HL-60/S4 (cell line): Measurements from ENCODE around the gene KRT39.

Experiments used
- in situ Hi-C: fragments of 300-500 bp; cut with MboI; formaldehyde crosslinking; loops from 2 replicates; pipeline ENCODE4 v1.14.3; 2022; ENCODE audit warnings: low sequenced_read_pairs

The KRT39 gene

DNA sequence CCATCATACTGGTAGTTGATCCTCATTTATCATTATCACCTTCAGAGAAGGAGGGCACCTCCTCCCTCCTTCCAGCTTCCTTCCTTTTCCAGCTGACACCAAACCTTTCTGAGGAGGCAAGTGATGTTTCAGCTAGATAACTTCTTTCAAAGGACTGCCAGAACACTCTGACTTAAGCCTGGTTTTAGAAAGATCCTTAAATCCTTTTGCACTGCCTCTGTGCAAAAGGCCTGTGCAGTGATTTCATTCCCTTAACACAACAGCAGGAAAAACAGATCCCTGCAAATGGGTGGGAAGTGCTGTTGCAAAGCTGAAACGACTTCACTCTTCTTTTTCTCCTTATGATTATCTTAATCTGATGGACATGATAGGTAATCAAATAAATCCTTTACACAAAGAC is 22.2 kb downstream of the KRT39 start:
- in situ Hi-C loops, result no loop called here

DNA sequence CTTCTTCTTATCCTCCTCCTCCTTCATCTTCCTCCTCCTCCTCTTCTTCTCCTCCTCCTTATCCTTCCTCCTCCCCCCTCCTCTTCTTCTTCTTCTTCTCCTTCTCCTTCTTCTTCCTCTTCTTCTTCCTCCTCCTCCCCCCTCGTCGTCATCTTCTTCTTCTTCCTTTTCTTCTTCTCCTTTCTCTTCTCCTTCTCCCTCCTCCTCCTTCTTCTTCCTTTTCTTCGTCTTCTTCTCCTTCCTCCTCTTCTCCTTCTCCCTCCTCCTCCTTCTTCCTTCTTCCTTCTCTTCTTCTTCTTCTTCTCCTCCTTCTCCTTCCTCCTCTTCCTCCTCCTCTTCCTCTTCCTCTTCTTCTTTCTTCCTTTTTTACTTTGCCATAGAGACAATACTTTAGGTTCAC is 24.2 kb downstream of the KRT39 start:
- in situ Hi-C loops, result no loop called here

DNA sequence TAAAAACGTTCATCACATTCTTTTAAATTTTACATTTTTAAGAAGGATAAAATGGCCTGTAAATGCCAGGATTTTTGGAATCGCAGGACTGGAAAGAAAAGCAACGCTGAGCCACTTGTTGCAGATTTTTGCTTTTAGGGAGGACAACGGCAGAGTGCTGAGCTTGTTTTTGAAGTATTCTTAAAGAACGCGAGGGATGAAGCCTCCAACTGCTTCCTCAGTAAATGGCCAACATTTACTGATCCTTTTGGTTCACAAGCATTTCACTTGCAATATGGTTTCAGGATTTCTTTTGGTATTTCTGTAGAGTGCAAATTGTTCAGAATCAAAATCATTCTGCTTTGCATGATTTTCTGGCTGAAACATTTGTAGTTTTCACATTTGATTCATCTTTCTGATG is 26.5 kb downstream of the KRT39 start:
- in situ Hi-C loops, result no loop called here

DNA sequence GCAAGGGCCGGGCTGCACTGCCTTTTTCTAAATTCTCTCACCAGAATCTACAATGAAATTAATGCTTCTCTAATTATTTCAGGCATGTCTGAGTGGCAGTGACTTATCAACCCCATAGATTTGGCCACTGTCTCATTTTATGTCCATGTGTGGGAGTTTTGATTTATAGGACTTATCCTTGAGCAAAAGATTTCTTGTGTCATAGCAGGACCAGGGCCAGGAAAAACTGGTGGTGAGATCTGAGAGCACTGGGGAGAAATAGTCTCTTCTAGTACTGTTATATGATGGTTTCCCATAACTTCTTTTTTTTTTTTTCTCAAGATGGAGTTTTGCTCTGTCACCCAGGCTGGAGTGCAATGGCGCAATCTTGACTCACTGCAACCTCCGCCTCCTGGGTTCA is 27.8 kb downstream of the KRT39 start:
- in situ Hi-C loops, result no loop called here

DNA sequence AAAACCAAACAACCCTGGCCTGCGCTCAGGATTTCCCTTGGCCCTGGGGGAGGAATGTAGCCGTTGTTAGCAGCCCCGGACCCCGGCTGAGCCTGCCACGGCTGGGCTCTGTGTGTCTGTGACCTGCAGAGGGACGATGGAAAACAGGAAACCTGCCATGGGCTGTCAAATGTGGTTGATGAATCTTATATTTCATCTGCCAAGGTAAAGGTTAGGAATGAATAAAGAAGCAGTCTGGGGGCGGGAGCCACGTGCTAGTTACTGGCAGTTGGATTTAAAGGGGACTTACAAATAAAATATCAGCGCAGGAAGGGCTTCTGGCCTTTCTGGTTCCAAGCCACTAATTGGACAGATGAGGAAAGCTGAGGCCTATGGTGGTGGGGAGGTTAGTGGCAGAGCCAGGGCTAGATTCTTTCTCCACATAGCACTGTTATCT is 29.3 kb downstream of the KRT39 start, which contains the start of gene KRT23:
Gene KRT23 (minus strand): TSS at position 263 of the 436 bp plus-strand sequence. CDS start 1,043 bp downstream, outside the sequence.
- in situ Hi-C loops, result no loop called here

DNA sequence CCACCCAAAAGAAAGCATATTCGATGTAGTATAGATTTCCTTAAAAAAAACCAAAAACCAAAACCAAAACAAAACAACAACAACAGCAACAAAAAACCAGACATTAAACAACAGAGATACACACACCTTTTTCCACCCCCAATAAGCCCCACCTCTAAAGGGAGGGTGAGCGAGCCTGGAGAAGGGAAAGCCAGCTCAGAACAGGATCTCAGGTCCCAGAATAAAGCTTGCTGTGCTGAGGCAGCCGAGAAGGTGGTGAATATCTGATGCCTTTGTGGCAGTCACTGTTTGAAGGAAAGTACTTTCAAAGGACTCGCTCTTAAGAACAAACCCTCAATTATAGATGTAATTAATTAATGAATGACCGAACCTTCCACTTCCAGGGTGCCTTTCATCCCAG is 29.8 kb downstream of the KRT39 start:
- in situ Hi-C loops, result no loop called here

DNA sequence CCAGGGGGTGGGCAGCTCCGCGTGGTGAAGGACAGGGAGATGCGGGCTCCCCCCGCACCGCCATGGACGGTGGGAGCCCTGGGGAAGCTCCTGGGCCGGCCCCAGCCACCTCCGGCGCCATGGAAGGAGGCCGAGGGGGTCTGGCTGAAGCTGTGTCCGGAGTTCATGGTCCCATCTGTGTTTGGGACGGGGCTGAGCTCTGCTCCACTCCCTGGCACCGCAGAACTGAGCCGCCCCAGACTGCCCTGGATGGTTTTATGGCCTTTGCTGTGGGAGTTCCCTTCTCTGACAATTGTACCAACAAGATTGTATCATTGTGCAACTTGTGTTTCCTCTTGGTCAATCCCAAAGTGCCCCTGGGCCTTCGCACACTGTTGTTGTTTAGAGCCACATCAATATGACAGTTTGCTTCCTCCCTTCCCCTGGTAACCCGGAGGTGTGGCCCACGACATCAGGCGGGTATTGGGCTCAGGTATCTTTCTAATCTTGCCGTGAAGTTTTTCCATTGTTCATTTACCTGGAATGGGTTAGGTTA is 30.2 kb downstream of the KRT39 start:
- in situ Hi-C loops, result no loop called here

DNA sequence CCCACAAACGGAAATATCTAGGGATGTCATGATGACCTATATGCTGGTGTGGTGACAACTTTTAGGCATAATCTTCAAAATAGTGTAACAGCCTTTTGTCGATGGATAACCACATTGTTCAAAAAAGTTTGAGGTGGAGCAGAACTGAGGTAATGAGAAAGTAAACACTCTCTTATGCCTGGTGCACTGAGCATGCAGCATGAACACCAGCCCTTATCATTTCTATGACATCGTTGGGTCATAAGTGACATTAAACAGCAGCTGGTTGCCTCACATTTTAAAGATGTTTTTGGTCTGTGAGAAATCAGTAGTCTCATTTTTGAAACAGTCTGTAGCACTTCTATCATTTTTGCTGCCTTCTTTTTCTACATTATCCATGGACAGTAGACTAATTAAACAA is 31.1 kb downstream of the KRT39 start:
- in situ Hi-C loops, result no loop called here

DNA sequence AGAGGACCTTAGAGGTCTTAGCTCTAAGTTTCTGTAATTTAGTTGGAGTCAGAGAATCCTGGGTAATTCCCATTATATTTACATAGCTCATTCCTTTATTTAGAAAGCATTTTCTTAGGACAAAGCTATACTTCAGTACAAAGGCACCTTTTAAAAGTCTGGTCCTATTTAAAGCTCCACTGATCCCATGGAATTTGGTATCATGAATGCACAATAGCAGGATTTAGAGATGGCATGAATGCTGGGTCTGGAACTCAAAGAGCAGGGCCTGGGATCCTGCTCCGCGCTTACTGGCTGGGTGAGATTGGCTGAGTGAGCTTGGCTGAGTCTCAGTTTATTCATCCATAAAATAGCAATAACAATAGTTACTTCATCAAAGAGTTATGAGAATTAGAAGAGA is 34.1 kb downstream of the KRT39 start:
- in situ Hi-C loops, result no loop called here

DNA sequence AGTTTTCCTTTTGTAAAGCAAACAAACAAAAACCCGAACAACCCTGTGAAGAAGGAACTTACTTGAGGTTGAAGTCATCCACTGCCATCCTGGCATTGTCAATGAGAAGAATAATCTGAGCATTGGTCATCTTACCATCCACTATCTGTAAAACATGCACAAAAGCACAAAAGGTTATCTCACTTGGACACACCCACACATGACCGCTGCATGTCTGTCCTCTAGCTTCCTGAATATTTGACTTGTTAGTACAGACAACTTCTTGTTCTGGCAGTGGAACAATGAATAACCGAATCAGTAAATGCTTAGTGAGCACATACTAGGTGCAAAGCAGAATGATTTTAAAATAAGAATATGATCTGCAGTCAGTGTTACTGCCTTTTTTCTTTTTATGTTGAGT is 35.4 kb downstream of the KRT39 start:
- in situ Hi-C loops, result no loop called here

DNA sequence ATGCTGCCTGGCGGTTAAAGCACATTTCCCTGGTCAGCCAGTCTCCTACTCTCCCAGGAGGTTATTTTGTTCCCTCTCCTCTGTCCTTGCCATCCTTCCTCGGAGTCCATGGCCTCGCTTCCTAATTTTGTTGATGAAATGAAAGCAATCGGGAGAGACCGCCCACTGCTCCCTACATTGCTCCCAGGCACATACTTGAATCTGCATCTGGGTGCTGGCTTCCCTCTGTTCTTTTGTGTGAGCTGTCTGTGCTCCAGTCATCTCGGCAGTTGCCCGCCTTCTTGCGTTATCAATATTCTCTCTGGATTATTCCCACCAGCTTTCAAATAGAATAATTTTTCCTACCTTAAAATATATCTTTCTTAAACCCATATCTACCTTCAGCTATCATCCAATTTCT is 40.4 kb downstream of the KRT39 start:
- in situ Hi-C loops, result no loop called here

DNA sequence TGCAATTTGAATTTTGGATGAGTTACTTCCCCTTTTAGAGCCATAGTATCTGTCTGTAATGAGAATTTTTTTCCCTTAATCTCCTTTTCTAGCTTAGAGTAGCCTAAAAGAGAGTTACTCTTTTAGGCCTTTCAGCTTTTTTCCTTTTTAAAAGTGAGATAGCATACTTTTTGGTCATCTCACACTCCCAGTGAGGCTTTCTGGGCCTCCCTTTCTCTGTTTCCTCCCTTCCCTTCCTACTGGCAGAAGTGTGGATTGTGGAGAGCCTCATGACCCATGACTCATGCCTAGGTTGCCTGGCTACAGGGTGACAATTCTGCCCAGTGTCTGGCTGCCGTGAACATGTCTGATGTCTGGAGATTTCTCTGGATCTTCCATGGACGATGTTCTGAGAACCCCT is 44.5 kb downstream of the KRT39 start:
- in situ Hi-C loops, result loop anchor here (25.0 kb wide), 1 partner anchor 740 kb away; no protein-coding TSS in a partner anchor

DNA sequence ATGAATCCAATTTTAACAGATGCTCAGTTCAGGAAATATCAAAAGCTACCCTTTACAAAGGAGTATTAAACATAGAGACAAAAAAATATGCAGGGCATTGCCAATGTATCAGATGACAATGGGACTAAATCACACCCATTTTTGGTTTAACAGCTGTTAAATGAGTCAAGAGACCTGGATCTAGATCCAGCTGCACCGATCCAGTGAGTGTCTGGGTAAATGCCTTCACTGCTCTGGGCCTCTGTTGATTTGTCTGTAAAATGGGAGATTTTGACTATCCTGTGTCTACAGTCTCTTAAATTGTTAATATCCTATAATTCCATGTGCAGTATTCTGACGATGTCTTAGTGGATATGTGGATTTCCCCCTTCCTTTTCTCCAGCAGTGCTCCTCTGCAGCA is 45.7 kb downstream of the KRT39 start:
- in situ Hi-C loops, result loop anchor here (25.0 kb wide), 1 partner anchor 741 kb away; no protein-coding TSS in a partner anchor

DNA sequence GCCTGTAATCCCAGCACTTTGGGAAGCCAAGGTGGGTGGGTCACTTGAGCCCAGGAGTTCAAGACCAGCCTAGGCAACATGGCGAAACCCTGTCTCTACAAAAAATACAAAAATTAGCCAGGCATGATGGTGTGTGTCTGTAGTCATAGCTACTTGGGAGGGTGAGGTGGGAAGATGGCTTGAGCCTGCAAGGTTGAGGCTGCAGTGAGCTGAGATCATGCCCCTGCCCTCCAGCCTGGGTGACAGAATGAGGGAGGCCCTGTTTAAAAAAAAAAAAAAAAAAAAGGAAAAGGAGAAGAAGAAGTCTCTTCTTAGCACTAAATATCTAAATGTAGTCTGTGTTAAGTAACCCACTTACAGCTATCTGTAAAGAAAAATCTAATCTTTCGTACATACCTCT is 49.6 kb downstream of the KRT39 start:
- in situ Hi-C loops, result loop anchor here (25.0 kb wide), 1 partner anchor 745 kb away; no protein-coding TSS in a partner anchor

DNA sequence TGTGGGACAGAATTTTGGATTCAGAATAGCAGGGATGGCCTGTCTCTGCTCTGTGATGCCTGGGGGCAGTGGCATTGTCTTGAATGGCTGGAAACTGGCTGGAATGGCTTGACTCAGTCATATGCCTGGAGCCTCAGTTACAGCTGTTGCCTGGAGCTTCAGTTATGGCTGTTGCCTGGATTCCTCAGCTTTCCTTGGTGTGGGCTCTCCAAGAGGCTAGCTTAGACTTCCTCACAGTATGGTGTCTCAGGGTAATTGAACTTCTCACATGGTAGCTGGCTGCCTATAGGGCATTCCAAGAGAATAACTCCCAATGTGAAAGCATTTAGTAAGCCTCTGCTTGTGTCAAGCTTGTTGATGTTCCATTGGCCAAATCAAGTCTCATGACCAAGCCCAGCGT is 50.4 kb downstream of the KRT39 start:
- in situ Hi-C loops, result loop anchor here (25.0 kb wide), 1 partner anchor 746 kb away; no protein-coding TSS in a partner anchor

DNA sequence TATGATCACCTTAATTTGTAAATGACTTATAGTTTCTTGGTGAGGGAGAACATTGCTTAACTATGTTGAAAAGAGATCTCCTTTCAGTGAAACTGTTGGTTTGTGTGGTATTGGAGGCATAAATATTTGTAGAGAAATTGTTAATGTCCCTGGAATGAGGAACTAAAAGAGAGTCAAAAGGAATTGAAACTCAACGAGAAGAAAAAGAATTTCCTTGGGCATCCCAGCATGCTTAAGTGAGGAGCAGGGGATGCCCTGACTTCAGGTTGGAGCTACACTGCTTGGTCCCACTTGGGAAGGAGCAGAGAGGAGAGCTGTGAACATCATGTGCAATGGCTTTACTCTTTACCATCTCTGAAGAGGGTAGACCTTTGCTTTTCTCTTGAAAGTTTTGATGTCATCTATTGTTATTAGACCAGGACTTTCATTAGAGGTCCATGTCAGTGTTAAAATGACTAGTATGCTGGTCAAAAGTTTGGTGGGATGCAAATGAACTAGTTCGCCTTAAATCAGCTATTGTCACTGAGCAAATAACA is 51.0 kb downstream of the KRT39 start:
- in situ Hi-C loops, result loop anchor here (25.0 kb wide), 1 partner anchor 747 kb away; no protein-coding TSS in a partner anchor

DNA sequence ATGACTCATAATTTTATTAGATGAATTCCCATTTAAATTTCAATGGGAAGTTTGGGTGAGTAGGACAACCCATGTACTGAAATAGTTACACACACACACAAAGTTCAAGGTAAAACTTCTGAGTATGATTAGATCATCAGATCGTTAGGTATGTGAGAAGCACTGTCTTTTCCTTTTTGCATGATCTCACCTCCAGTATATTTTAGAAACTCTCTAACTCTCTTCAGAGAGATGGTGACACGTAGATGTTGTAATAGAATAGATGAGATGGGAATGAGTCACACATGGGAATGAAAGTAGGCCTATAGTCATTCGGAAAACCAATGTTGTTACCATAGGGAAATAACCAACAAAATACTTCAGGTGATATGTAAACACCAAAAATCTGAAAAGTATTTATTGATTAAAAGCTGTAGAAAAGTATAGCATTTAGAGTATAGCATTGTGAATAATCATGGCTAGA is 51.5 kb downstream of the KRT39 start:
- in situ Hi-C loops, result loop anchor here (25.0 kb wide), 1 partner anchor 747 kb away; no protein-coding TSS in a partner anchor

DNA sequence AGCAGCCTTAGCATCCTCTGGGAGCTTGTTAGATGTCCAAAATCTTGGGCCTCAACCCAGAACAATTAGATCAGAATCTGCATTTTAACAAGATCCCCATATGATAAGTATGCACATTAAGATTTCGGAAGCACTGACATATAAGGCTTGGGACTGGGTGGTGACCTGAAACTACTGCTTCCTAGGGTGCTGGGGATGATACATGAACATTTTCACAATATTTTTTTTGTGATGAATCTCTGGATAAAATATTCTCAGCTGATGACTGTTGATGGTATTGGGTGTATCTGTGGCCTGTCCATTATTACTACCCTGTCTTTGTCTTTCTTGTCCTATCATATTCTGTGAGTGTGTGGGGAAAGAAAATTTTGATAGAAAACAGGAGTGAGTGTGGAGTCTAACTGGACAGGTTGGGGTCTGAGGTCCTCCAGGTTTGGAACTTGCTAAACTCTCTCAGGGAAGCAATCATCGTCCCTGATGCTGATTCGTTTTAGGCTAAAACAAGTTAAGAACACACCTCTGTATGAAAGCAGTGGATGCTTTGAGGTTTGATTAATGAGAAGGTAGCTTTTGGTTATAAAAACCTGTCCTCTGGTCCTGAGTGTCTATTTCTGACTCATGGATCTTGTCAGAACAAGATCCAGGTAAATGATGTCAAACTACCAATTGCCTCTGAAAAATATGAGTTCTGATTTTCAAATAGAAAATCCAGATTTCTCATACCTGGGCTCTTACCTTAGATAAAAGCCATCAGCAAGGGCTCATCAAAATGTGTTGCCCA is 52.5 kb downstream of the KRT39 start:
- in situ Hi-C loops, result loop anchor here (25.0 kb wide), 1 partner anchor 748 kb away; no protein-coding TSS in a partner anchor

DNA sequence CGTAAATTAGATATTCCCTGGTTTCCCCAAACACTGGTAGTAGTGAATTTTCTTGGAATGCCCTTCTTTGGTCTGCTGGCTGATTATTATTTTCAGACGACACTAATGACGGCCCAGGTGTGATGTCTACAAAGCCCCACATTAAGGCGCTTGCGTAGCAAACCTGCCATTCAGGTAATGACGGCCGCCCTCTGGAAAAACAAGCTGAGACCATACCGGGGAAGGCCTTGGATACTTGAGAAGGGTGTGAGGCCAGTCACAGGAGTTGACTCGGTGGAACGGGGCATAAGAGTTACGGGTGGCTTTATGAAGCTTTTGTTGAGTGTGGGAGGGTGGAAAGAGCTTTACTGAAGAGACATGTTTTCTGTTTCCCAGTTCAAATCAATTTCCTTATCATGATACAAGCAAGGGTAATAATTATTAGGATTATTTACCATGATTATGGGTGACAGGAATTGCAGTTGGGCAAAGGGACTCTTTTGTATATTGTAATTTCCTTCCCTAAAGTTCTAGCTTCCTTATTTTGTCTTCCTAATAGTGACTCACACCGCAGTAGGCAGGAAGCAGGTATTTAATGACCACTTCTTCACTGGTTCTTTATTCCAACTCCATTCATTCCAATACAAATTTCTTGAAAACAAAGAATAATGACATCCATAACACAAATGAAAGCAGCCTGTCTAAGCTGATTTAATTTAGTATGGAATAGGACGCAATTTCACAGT is 54.1 kb downstream of the KRT39 start:
- in situ Hi-C loops, result loop anchor here (25.0 kb wide), 1 partner anchor 750 kb away; no protein-coding TSS in a partner anchor

DNA sequence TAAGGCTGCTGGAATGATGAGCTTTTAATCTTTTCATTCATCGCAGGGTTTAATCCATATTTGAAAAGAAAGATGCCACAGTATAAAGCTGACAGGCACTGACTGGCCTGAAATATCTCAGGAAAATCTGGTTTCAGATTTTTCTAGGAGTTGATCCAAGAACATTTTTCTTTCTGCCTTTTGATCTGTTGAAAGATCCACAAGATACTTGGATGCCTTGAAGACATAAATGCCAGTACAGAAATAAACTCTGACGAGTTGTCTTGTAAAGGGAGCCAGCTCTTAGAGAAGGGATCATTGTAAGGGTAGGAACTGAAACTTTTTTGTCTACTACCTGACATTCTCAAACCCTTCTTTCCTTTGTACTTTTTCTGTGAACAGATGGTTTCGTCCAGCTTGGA is 56.3 kb downstream of the KRT39 start:
- in situ Hi-C loops, result loop anchor here (25.0 kb wide), 1 partner anchor 752 kb away; no protein-coding TSS in a partner anchor

DNA sequence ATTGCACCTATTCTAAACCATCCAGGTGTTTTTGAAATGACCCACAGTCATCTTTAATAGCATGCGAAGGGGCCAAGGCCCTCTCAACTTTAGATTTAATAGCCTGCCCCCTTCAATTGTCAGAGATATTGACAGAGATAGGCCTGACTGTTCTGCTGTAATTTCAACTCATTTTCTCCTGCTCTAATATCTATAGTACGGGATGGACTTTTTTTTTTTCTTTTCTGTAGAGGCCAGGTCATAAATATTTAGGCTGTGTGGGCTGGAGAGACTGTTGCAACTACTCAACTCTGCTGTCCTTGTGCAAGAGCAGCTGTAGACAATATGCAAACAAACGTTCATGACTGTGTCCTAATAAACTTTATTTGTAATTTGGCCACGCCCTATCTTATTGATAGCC is 57.0 kb downstream of the KRT39 start:
- in situ Hi-C loops, result loop anchor here (25.0 kb wide), 1 partner anchor 753 kb away; no protein-coding TSS in a partner anchor
